Activated CD4-positive, alpha-beta T cell treated with anti-CD3 and anti-CD28 coated beads, Interleukin-2, Interleukin-6, amounts not matched to agents 100 ng/mL and 50 ng/mL, durations not matched to agents 16 hours and 8 hours (primary cell): ENCODE measurements around the gene ARFIP1.
"Not testable (repeated sequence)": the region's sequence is repeated elsewhere in the genome, so short reads cannot be mapped to it uniquely, and the experiment has no call there.

Source experiments
- DNase-seq: peaks from one replicate; pipeline ENCODE4 v3.0.0-alpha.2; 2020

The ARFIP1 gene

GRCh38 chr4:152847376-152847775, 67.6 kb downstream of the ARFIP1 start:
- no peak for DNase-seq

- no peak for DNase-seq
Observed at GRCh38 chr4:152848508-152848907, 68.8 kb downstream of the ARFIP1 start.

GRCh38 chr4:152849350-152849749, 69.6 kb downstream of the ARFIP1 start:
- DNase-seq, result no peak

- DNase-seq, result peak; percentile 43
Observed at GRCh38 chr4:152850377-152850776, 70.6 kb downstream of the ARFIP1 start.

GRCh38 chr4:152851226-152851625, 71.5 kb downstream of the ARFIP1 start:
- DNase-seq, result no peak

- no peak for DNase-seq
Observed at GRCh38 chr4:152853293-152853692, 73.5 kb downstream of the ARFIP1 start.

- not testable (repeated sequence) for DNase-seq
Observed at GRCh38 chr4:152854016-152854415, 74.3 kb downstream of the ARFIP1 start.

- DNase-seq, result no peak
Observed at GRCh38 chr4:152856960-152857359, 77.2 kb downstream of the ARFIP1 start.

- DNase-seq, result no peak
Observed at GRCh38 chr4:152858934-152859333, 79.2 kb downstream of the ARFIP1 start.

GRCh38 chr4:152860046-152860445, 80.3 kb downstream of the ARFIP1 start:
- no peak for DNase-seq

GRCh38 chr4:152862608-152863007, 82.9 kb downstream of the ARFIP1 start:
- no peak for DNase-seq

- DNase-seq, result no peak
Observed at GRCh38 chr4:152864361-152864760, 84.6 kb downstream of the ARFIP1 start.

- DNase-seq, result not testable (repeated sequence)
Observed at GRCh38 chr4:152866432-152866993, 86.8 kb downstream of the ARFIP1 start.

- no peak for DNase-seq
Observed at GRCh38 chr4:152870606-152871005, 90.9 kb downstream of the ARFIP1 start.

GRCh38 chr4:152875261-152875660, 95.5 kb downstream of the ARFIP1 start:
- DNase-seq, result no peak

- DNase-seq, result no peak
Observed at GRCh38 chr4:152877868-152878267, 98.1 kb downstream of the ARFIP1 start.

GRCh38 chr4:152880263-152880662, 100.5 kb downstream of the ARFIP1 start:
- DNase-seq, result no peak

GRCh38 chr4:152881974-152882373, 102.2 kb downstream of the ARFIP1 start:
- DNase-seq, result no peak

GRCh38 chr4:152885185-152885584, 105.4 kb downstream of the ARFIP1 start:
- DNase-seq, result no peak

GRCh38 chr4:152886201-152886600, 106.4 kb downstream of the ARFIP1 start:
- no peak for DNase-seq

GRCh38 chr4:152887981-152888380, 108.2 kb downstream of the ARFIP1 start:
- DNase-seq, result no peak

GRCh38 chr4:152892974-152893373, 113.2 kb downstream of the ARFIP1 start:
- DNase-seq, result no peak

GRCh38 chr4:152894673-152895072, 114.9 kb downstream of the ARFIP1 start:
- no peak for DNase-seq

GRCh38 chr4:152896811-152897210, 117.1 kb downstream of the ARFIP1 start:
- DNase-seq, result no peak

GRCh38 chr4:152898133-152898532, 118.4 kb downstream of the ARFIP1 start:
- DNase-seq, result not testable (repeated sequence)

- no peak for DNase-seq
Observed at GRCh38 chr4:152898606-152899005, 118.9 kb downstream of the ARFIP1 start.
